ENCODE measurements around the gene GPC6.
A peak's percentile ranks its signal among the peaks of the same experiment; 100 is the strongest.

Gene GPC6

GRCh38 chr13:93345024-93345423 is 118.4 kb downstream of the GPC6 start:
- TF ChIP-seq CTCF (IDR thresholded peaks at IDR 0.05; ENCODE audit: low read depth, low read length, missing control alignments): no peak
- in situ Hi-C loops (cut with HindIII; ENCODE audit: low pct_ligation_motif_present, low sequenced_read_pairs): no loop called here
- DNase-seq: no peak

GRCh38 chr13:93345770-93346169 is 119.2 kb downstream of the GPC6 start:
- no peaks in the 10 kb centered on the region for H3K36me3 ChIP-seq (replicated peaks)
- no peak overlapping the region for H3K4me3 ChIP-seq (ENCODE audit: low read depth, low read length)
- in situ Hi-C loops (cut with HindIII; ENCODE audit: low pct_ligation_motif_present, low sequenced_read_pairs): no loop called here
- peak overlapping the region; percentile 17 for H3K27ac ChIP-seq
- H3K27me3 ChIP-seq (replicated peaks): no peaks in the 10 kb centered on the region
- TF ChIP-seq CTCF (IDR thresholded peaks at IDR 0.05; ENCODE audit: low read depth, low read length, missing control alignments): no peak
- DNase-seq: no peak

More at GRCh38 chr13:93345024-93345423, 118.4 kb downstream of the GPC6 start:
- Histone ChIP-seq H3K36me3 (replicated peaks) (no peaks in the 10 kb centered on the region), H3K27ac (no peak overlapping the region), H3K4me3 (ENCODE audit: low read depth, low read length) (no peak overlapping the region), H3K27me3 (replicated peaks) (no peaks in the 10 kb centered on the region)

- no peak overlapping the region for H3K27ac ChIP-seq
Observed at GRCh38 chr13:93352616-93353015, 126.0 kb downstream of the GPC6 start.

GRCh38 chr13:93355094-93355493 is 128.5 kb downstream of the GPC6 start:
- DNase-seq: no peak
- TF ChIP-seq CTCF (IDR thresholded peaks at IDR 0.05; ENCODE audit: low read depth, low read length, missing control alignments): no peak
- Histone ChIP-seq H3K27me3 (replicated peaks) (no peaks in the 10 kb centered on the region), H3K36me3 (replicated peaks) (no peaks in the 10 kb centered on the region), H3K27ac (no peak overlapping the region), H3K4me3 (ENCODE audit: low read depth, low read length) (no peak overlapping the region)
- in situ Hi-C loops (cut with HindIII; ENCODE audit: low pct_ligation_motif_present, low sequenced_read_pairs): no loop called here

More at GRCh38 chr13:93352616-93353015, 126.0 kb downstream of the GPC6 start:
- Histone ChIP-seq H3K36me3 (replicated peaks) (no peaks in the 10 kb centered on the region), H3K4me3 (ENCODE audit: low read depth, low read length) (no peak overlapping the region), H3K27me3 (replicated peaks) (no peaks in the 10 kb centered on the region)
- no peak for TF ChIP-seq CTCF (IDR thresholded peaks at IDR 0.05; ENCODE audit: low read depth, low read length, missing control alignments)
- DNase-seq: no peak
- in situ Hi-C loops (cut with HindIII; ENCODE audit: low pct_ligation_motif_present, low sequenced_read_pairs): no loop called here

GRCh38 chr13:93356469-93356868 is 129.9 kb downstream of the GPC6 start:
- Histone ChIP-seq H3K36me3 (replicated peaks) (no peaks in the 10 kb centered on the region), H3K27ac (no peak overlapping the region), H3K27me3 (replicated peaks) (no peaks in the 10 kb centered on the region), H3K4me3 (ENCODE audit: low read depth, low read length) (no peak overlapping the region)
- DNase-seq: no peak
- in situ Hi-C loops (cut with HindIII; ENCODE audit: low pct_ligation_motif_present, low sequenced_read_pairs): no loop called here
- no peak for TF ChIP-seq CTCF (IDR thresholded peaks at IDR 0.05; ENCODE audit: low read depth, low read length, missing control alignments)

- TF ChIP-seq CTCF (IDR thresholded peaks at IDR 0.05; ENCODE audit: low read depth, low read length, missing control alignments): no peak
- H3K36me3 ChIP-seq (replicated peaks): no peaks in the 10 kb centered on the region
- DNase-seq: no peak
- H3K27me3 ChIP-seq (replicated peaks): no peaks in the 10 kb centered on the region
- no peak overlapping the region for H3K27ac ChIP-seq
- in situ Hi-C loops (cut with HindIII; ENCODE audit: low pct_ligation_motif_present, low sequenced_read_pairs): no loop called here
- H3K4me3 ChIP-seq (ENCODE audit: low read depth, low read length): no peak overlapping the region
Observed at GRCh38 chr13:93360021-93360420, 133.4 kb downstream of the GPC6 start.

All from brain microvascular endothelial cell (primary cell).